ENCODE measurements around the gene SLC35F3. TPM values are rescaled to one million over a fixed set of nuclear protein-coding genes. Genes with fewer than 3 reads are reported as not detected.

Gene SLC35F3
- total RNA-seq, 2 experiments from 2014 or later, result 0.08 TPM; not detected in 1

- CTCF ChIA-PET, result interaction anchor here (0.6 to 9.2 kb wide), 30 partner anchors 10 to 1661 kb away, joined by 3 to 156 read pairs (median 4); partner anchors contain the start of genes PCNX2 and TARBP1
- Histone ChIP-seq H3K4me3 (ENCODE audit: low read length) (no peak overlapping the region), H3K27me3 (ENCODE audit: control insufficient read depth in 1 of 2, insufficient read depth in 2 of 2, low read length in 2 of 2) (no peaks in the 10 kb centered on the region), H3K27ac (ENCODE audit: low read depth in 1 of 2, low read length in 2 of 2) (no peak overlapping the region), H3K4me1 (ENCODE audit: insufficient read depth, low read length) (peaks cover 40% of the 10 kb centered on the region), H3K36me3 (ENCODE audit: insufficient read depth, low read length) (no peaks in the 10 kb centered on the region), H3K9me3 (ENCODE audit: control insufficient read depth in 1 of 2, insufficient read depth in 1 of 2, low read length in 2 of 2) (no peaks in the 10 kb centered on the region)
- Mint-ChIP-seq H3K27ac (peak overlapping the region; percentile 43), H3K36me3 (ENCODE audit: low read depth) (no peaks in the 10 kb centered on the region), H3K4me3 (no peak overlapping the region), H3K9me3 (no peaks in the 10 kb centered on the region), H3K4me1 (ENCODE audit: low read depth) (peaks cover 24% of the 10 kb centered on the region), H3K27me3 (no peaks in the 10 kb centered on the region)
- POLR2A ChIA-PET, result interaction anchor here (1.1 to 1.9 kb wide), 8 partner anchors 14 to 99 kb away, joined by 3 to 13 read pairs (median 6); partner anchors contain the start of gene COA6
- DNase-seq (no peak), ATAC-seq (ENCODE audit: poor library complexity) (no peak)
- TF ChIP-seq CTCF (IDR thresholded peaks at IDR 0.05), result no peak
- intact Hi-C loops (cut with DNase I, micrococcal nuclease), result loop anchor here (1.0 to 10.0 kb wide), 4 partner anchors 16 to 1006 kb away; no protein-coding TSS in a partner anchor
Observed at GRCh38 chr1:234310460-234310817, 406.0 kb downstream of the SLC35F3 start.

GRCh38 chr1:234311414-234311813 is 406.9 kb downstream of the SLC35F3 start:
- intact Hi-C loops (cut with DNase I, micrococcal nuclease), result loop anchor here (2.0 to 10.0 kb wide), 3 partner anchors 15 to 1007 kb away; no protein-coding TSS in a partner anchor
- H3K9me3 ChIP-seq (ENCODE audit: control insufficient read depth in 1 of 2, insufficient read depth in 1 of 2, low read length in 2 of 2), result no peaks in the 10 kb centered on the region
- Mint-ChIP-seq H3K27ac (peak overlapping the region; percentile 43), H3K4me3 (no peak overlapping the region), H3K36me3 (ENCODE audit: low read depth) (no peaks in the 10 kb centered on the region), H3K4me1 (ENCODE audit: low read depth) (peaks cover 32% of the 10 kb centered on the region), H3K27me3 (no peaks in the 10 kb centered on the region), H3K9me3 (no peaks in the 10 kb centered on the region)
- no peak overlapping the region for H3K4me3 ChIP-seq (ENCODE audit: low read length)
- no peaks in the 10 kb centered on the region for H3K36me3 ChIP-seq (ENCODE audit: insufficient read depth, low read length)
- no peak for DNase-seq
- ChIA-PET POLR2A (no interaction called here), CTCF (interaction anchor here (1.1 to 9.2 kb wide), 2 partner anchors 12 to 63 kb away, joined by 4 to 156 read pairs; no protein-coding TSS in a partner anchor)
- H3K27ac ChIP-seq (ENCODE audit: low read depth in 1 of 2, low read length in 2 of 2), result no peak overlapping the region
- no peak for TF ChIP-seq CTCF (IDR thresholded peaks at IDR 0.05)
- H3K4me1 ChIP-seq (ENCODE audit: insufficient read depth, low read length), result peaks cover 50% of the 10 kb centered on the region
- H3K27me3 ChIP-seq (ENCODE audit: control insufficient read depth in 1 of 2, insufficient read depth in 2 of 2, low read length in 2 of 2), result no peaks in the 10 kb centered on the region
- ATAC-seq (ENCODE audit: poor library complexity), result no peak

GRCh38 chr1:234313171-234313570 is 408.7 kb downstream of the SLC35F3 start:
- Mint-ChIP-seq H3K4me1 (ENCODE audit: low read depth) (peaks cover 45% of the 10 kb centered on the region), H3K27me3 (no peaks in the 10 kb centered on the region), H3K9me3 (no peaks in the 10 kb centered on the region), H3K36me3 (ENCODE audit: low read depth) (no peaks in the 10 kb centered on the region), H3K27ac (peak overlapping the region; percentile 92), H3K4me3 (no peak overlapping the region)
- intact Hi-C loops (cut with DNase I, micrococcal nuclease), result loop anchor here (5.0 to 10.0 kb wide), 2 partner anchors 101 to 1008 kb away; no protein-coding TSS in a partner anchor
- ATAC-seq (ENCODE audit: poor library complexity), result no peak
- DNase-seq, result no peak
- H3K9me3 ChIP-seq (ENCODE audit: control insufficient read depth in 1 of 2, insufficient read depth in 1 of 2, low read length in 2 of 2), result no peaks in the 10 kb centered on the region
- no peak for TF ChIP-seq CTCF (IDR thresholded peaks at IDR 0.05)
- no peaks in the 10 kb centered on the region for H3K27me3 ChIP-seq (ENCODE audit: control insufficient read depth in 1 of 2, insufficient read depth in 2 of 2, low read length in 2 of 2)
- no peaks in the 10 kb centered on the region for H3K36me3 ChIP-seq (ENCODE audit: insufficient read depth, low read length)
- H3K4me3 ChIP-seq (ENCODE audit: low read length), result no peak overlapping the region
- peaks cover 66% of the 10 kb centered on the region for H3K4me1 ChIP-seq (ENCODE audit: insufficient read depth, low read length)
- ChIA-PET CTCF (interaction anchor here (9.2 kb wide), 1 partner anchor 10 kb away, joined by 156 read pairs; no protein-coding TSS in a partner anchor), POLR2A (interaction anchor here (1.2 to 1.9 kb wide), 3 partner anchors 8 to 60 kb away, joined by 3 to 7 read pairs (median 3); partner anchors contain the start of gene COA6)
- H3K27ac ChIP-seq (ENCODE audit: low read depth in 1 of 2, low read length in 2 of 2), result peak overlapping the region in 1 of 2 donors; percentile 93

Measured in CD4-positive, alpha-beta T cell (primary cell).